A549 (cell line): ENCODE results near the gene MRPL42. TPM values are rescaled to one million over a fixed set of nuclear protein-coding genes. Genes with fewer than 3 reads are reported as not detected.
A peak's percentile ranks its signal among the peaks of the same experiment; 100 is the strongest.

Source experiments
- ATAC-seq, 2 experiments: fragments of 200-7000 bp in 1 of 2; fragments of >200 bp in 1 of 2; cut with Nextera tagmentation in 1 of 2; cut with Tn5 transposase in 1 of 2; 3 replicates each; pipeline versions ENCODE4 v1.8.0 to v1.9.1; 2018 to 2020; ENCODE audit warnings: mild to moderate bottlenecking in 1 of 2, moderate library complexity in 1 of 2
- CTCF ChIA-PET: fragments of 300-600 bp; sonication (Branson Sonifier 250); formaldehyde crosslinking; extraction: SDS; loops from one replicate; lab custom pipeline; 2021; ENCODE audit warnings: antibody characterized with exemption, inconsistent platforms; lab: Yijun Ruan, JAX
- POLR2A ChIA-PET: fragments of 350-600 bp; formaldehyde crosslinking; extraction: SDS; loops from one replicate; lab custom pipeline; 2021; ENCODE audit warnings: antibody characterized with exemption, inconsistent platforms; lab: Yijun Ruan, JAX
- DNase-seq, 2 experiments: peaks; one replicate each; pipeline versions ENCODE4 v3.0.0 to v3.0.0-alpha.2; 2011 to 2016; ENCODE audit warnings: low read depth in 1 of 2, low spot score in 1 of 2
- FAIRE-seq: peaks from 2 replicates; lab custom pipeline; 2011; peaks lifted over from hg19 to GRCh38; lab: Jason Lieb, UNC
- H3K27ac ChIP-seq, 2 experiments: fragments of >200 bp; sonication (Bioruptor Twin); formaldehyde crosslinking; 3 replicates each; pipeline ENCODE4 v1.5.1; 2016 to 2017
- H3K4me1 ChIP-seq: fragments of >200 bp; sonication (Bioruptor Twin); formaldehyde crosslinking; 3 replicates; pipeline ENCODE4 v1.6.1; 2016
- H3K4me2 ChIP-seq: fragments of >200 bp; sonication (Bioruptor Twin); formaldehyde crosslinking; 3 replicates; pipeline ENCODE4 v1.6.1; 2016
- H3K4me3 ChIP-seq: fragments of >200 bp; sonication (Bioruptor Twin); formaldehyde crosslinking; 3 replicates; pipeline ENCODE4 v1.5.1; 2016
- H3K9me3 ChIP-seq: fragments of >200 bp; sonication (Bioruptor Twin); formaldehyde crosslinking; 3 replicates; pipeline ENCODE4 v1.6.1; 2016
- BHLHE40 ChIP-seq: IDR thresholded peaks from 2 replicates; pipeline ENCODE4 v1.6.1; 2012; ENCODE audit warnings: low read depth, low read length, inconsistent platforms
- CHD2 ChIP-seq: fragments of 150-350 bp; IDR thresholded peaks from 2 replicates; pipeline ENCODE4 v1.6.1; 2014; ENCODE audit warnings: low read length; ENCODE audit not compliant: partially characterized antibody
- EHMT2 ChIP-seq: fragments of 200-600 bp; sonication (generic); IDR thresholded peaks from 2 replicates; pipeline ENCODE4 v1.6.1; 2016; ENCODE audit warnings: antibody characterized with exemption, low read depth, mild to moderate bottlenecking, moderate library complexity
- FOSL2 ChIP-seq, 2 experiments: fragments of 450-650 bp in 1 of 2; fragments of >200 bp in 1 of 2; sonication (Bioruptor Twin) in 1 of 2; formaldehyde crosslinking; IDR thresholded peaks; 2 replicates each; pipeline versions ENCODE4 v1.5.0 to v1.6.1; 2016 to 2020; ENCODE audit warnings: mild to moderate bottlenecking in 1 of 2, moderate library complexity in 1 of 2
- FOXS1 ChIP-seq: fragments of 250-450 bp; sonication (Bioruptor Pico); IDR thresholded peaks from 2 replicates; pipeline ENCODE4 v1.5.0; 2020; ENCODE audit warnings: mild to moderate bottlenecking, moderate library complexity
- GATA3 ChIP-seq: IDR thresholded peaks from 2 replicates; pipeline ENCODE4 v1.6.1; 2012; ENCODE audit warnings: borderline replicate concordance
- HDAC2 ChIP-seq: fragments of 200-600 bp; sonication (generic); IDR thresholded peaks from 2 replicates; pipeline ENCODE4 v1.6.1; 2016
- HOXB13 ChIP-seq: fragments of 250-450 bp; sonication (Bioruptor Pico); IDR thresholded peaks from 2 replicates; pipeline ENCODE4 v1.5.0; 2020; ENCODE audit warnings: low read depth, mild to moderate bottlenecking, moderate library complexity
- HOXB5 ChIP-seq: fragments of 250-450 bp; sonication (Bioruptor Pico); IDR thresholded peaks from 2 replicates; pipeline ENCODE4 v1.5.0; 2020; ENCODE audit warnings: mild to moderate bottlenecking, moderate library complexity
- JUN ChIP-seq, 2 experiments: fragments of >200 bp; sonication (Bioruptor Twin); formaldehyde crosslinking; IDR thresholded peaks; 2 replicates in 1 of 2; 3 replicates in 1 of 2; pipeline ENCODE4 v1.6.1; 2016 to 2017
- KDM1A ChIP-seq: fragments of 200-600 bp; sonication (generic); IDR thresholded peaks from 2 replicates; pipeline ENCODE4 v1.6.1; 2016; ENCODE audit warnings: low read depth, mild to moderate bottlenecking
- KDM5A ChIP-seq: fragments of 200-600 bp; sonication (generic); IDR thresholded peaks from 2 replicates; pipeline ENCODE4 v1.6.1; 2016; ENCODE audit warnings: antibody characterized with exemption, mild to moderate bottlenecking
- MYC ChIP-seq: IDR thresholded peaks from 2 replicates; pipeline ENCODE4 v1.6.1; 2012; ENCODE audit warnings: mild to moderate bottlenecking, inconsistent platforms, low read length, improper control_type of control experiment, borderline replicate concordance
- NFE2L2 ChIP-seq: fragments of 150-350 bp; conservative IDR thresholded peaks from 2 replicates; pipeline ENCODE4 v1.6.1; 2014; ENCODE audit warnings: low read length
- POLR2AphosphoS2 ChIP-seq: conservative IDR thresholded peaks from 2 replicates; pipeline ENCODE4 v1.6.1; 2012; ENCODE audit warnings: low read length, improper control_type of control experiment, inconsistent platforms
- REST ChIP-seq: fragments of 200-600 bp; sonication (generic); IDR thresholded peaks from 2 replicates; pipeline ENCODE4 v1.6.1; 2016; ENCODE audit warnings: antibody characterized with exemption, mild to moderate bottlenecking, moderate library complexity
- TP53 ChIP-seq: fragments of 250-450 bp; sonication (Bioruptor Pico); IDR thresholded peaks from 2 replicates; pipeline ENCODE4 v1.5.0; 2021; ENCODE audit warnings: mild to moderate bottlenecking, moderate library complexity
- ZFP36 ChIP-seq: fragments of 450-650 bp; IDR thresholded peaks from 2 replicates; pipeline ENCODE4 v1.6.1; 2014; ENCODE audit warnings: borderline replicate concordance; ENCODE audit not compliant: partially characterized antibody
- WGBS: methylation state at CpG from one replicate; pipeline ENCODE4 v1.1.6; 2017; ENCODE audit errors: missing lambda C conversion rate; 5-methylcytosine and 5-hydroxymethylcytosine counted together
- polyA plus RNA-seq, 4 experiments: library from polyadenylated mRNA; depleted of rRNA in 3 of 4; stranded (reverse); fragments of >200 nt; fragmentation: RNase III in 1 of 4; extraction: RNeasy Plus Mini Kit Qiagen cat#74134 plus additional on column Dnase treatment in 1 of 4; gene quantifications; 2 replicates in 3 of 4; 3 replicates in 1 of 4; pipeline ENCODE4 v1.2.3, GENCODE V29; 2011 to 2017
- TF ChIP-seq, protein P1 (sequence below): IDR thresholded peaks from 2 replicates; pipeline ENCODE4 v1.6.1; 2012; ENCODE audit warnings: low read depth, borderline replicate concordance
- TF ChIP-seq, protein P2 (sequence below): fragments of >200 bp; sonication (Bioruptor Twin); formaldehyde crosslinking; IDR thresholded peaks from 2 replicates; pipeline ENCODE4 v1.6.1; 2016

Gene MRPL42
- polyA plus RNA-seq, 2 of the 4 experiments (the other 2 are of a cell fraction): 73.6 to 201 TPM

DNA sequence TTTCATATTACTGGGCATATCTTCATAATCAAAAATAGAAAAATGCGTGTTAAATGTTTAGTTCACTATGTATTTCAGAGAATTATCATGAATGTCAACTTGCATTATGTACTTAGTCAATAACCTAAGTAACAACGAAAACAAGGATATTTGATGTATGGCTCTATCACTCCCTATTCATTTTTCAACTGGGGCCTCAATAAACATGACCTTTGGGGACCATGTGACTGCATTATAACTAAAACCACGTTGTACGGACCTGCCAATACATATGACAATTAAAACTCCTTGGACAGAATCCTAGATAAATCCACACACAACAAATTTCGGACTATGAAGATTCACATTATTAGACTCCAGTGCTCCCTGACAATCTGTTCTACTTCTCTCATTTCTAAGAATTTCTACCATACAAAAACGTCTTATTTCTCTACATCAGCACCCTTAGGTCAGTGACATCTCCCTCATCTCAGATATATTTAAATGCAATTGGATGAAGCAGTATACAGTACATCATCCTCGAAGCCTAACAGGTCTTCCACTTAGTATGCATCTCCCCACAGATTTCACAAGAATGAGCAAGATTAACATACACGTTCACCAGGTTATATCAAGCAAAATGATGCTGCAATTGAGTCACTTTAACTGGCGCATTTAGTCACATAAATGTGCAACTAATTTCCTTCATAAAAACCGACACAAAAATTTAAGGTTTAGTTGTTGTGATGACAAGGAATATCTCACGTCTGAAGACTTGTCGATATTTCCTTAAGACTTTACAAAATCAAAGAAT lies 27.1 kb upstream of the MRPL42 start:
- 15% methylated on average over 12 of the region's 12 CpGs for WGBS
- peak overlapping the region; percentile 94 to 98 for H3K27ac ChIP-seq
- CTCF ChIA-PET: no interaction called here
- POLR2A ChIA-PET: no interaction called here
- FAIRE-seq (no peak), DNase-seq (peak in 1 of 2 experiments; percentile 10), ATAC-seq (no peak)
- no peaks in the 10 kb centered on the region for H3K9me3 ChIP-seq
- peaks cover 41% of the 10 kb centered on the region for H3K4me1 ChIP-seq
- peak overlapping the region; percentile 99 for H3K4me3 ChIP-seq
- H3K4me2 ChIP-seq: peak overlapping the region; percentile 75
- TF ChIP-seq, protein P1, sequence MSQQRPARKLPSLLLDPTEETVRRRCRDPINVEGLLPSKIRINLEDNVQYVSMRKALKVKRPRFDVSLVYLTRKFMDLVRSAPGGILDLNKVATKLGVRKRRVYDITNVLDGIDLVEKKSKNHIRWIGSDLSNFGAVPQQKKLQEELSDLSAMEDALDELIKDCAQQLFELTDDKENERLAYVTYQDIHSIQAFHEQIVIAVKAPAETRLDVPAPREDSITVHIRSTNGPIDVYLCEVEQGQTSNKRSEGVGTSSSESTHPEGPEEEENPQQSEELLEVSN: no peak
- TF ChIP-seq KDM5A (no peak), NFE2L2 (no peak), REST (no peak), EHMT2 (no peak), ZFP36 (no peak), FOSL2 (IDR thresholded peaks at IDR 0.05) (no peak), FOSL2 (CRISPR knock-in tag; IDR thresholded peaks at IDR 0.05) (no peak), FOXS1 (CRISPR knock-in tag) (no peak)

GRCh38 chr12:93441081-93441616 lies 26.2 kb upstream of the MRPL42 start:
- no peak for TF ChIP-seq HDAC2
- no peak for TF ChIP-seq NFE2L2
- no peak for TF ChIP-seq HOXB13 (CRISPR knock-in tag)
- TF ChIP-seq KDM1A: no peak
- FAIRE-seq: no peak
- Histone ChIP-seq H3K4me2 (peak overlapping the region; percentile 75), H3K27ac (peak overlapping the region; percentile 94 to 98), H3K9me3 (no peaks in the 10 kb centered on the region), H3K4me1 (peaks cover 34% of the 10 kb centered on the region), H3K4me3 (peak overlapping the region; percentile 99)
- WGBS: 0% methylated on average over 7 of the region's 55 CpGs
- peak; percentile 20 to 23 for DNase-seq
- ATAC-seq: peak; percentile 8 to 25; a peak in 2 of 6 replicates
- CTCF ChIA-PET: interaction anchor here (1.5 to 4.9 kb wide), 2 partner anchors 26 to 661 kb away, joined by 5 to 16 read pairs; partner anchors contain the start of gene MRPL42
- POLR2A ChIA-PET: interaction anchor here (1.3 kb wide), 1 partner anchor 26 kb away, joined by 6 read pairs; the partner anchor contains the start of gene MRPL42

DNA sequence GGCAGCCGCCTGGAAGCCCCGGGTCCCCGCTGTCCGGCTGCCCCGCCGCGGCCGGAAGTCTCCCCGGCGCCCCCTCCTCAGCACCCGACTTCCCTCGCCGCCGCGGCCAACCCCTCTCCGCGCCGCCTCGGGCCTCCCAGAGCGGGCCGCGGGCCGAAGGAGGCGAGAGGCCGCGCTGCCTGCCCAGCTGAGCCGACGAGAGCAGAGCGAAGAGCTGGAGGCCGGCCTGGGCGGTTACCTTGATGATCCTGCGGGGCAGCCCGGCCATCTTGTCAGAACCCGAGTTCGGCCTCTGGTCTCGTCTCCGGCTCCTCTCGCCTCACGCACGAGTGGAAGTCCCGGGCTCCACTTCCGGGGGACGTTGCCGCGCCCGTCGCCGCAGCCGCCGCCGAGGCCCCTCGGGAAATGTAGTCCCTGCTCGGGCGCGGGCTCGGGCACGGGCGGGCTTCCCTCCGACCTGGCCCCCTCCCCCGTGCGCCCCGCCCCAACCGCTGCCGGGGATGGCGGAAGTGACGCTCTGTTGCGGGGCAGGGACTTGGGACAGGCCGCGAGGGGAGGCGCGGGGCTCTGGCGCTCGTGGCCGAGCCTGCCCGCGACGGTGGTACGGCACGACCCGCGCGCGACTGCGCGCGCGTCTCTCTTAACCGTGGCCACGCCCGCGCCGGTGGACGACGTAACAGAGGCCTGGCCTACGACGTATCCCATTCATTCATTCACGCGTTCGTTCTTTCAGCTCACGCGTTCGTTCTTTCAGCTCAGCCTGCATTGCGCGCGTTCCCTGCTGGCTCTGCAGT lies 25.5 kb upstream of the MRPL42 start, which contains the start of gene UBE2N:
UBE2N (minus strand) TSS at position 331 of the 794 bp plus-strand sequence; CDS start at position 268, 63 bp downstream.
- 2% methylated on average over 33 of the region's 105 CpGs for WGBS
- peak; percentile 88 to 97 for DNase-seq
- ChIA-PET CTCF (interaction anchor here (1.5 to 4.9 kb wide), 2 partner anchors 25 to 661 kb away, joined by 5 to 16 read pairs; partner anchors contain the start of gene MRPL42), POLR2A (interaction anchor here (0.6 to 1.3 kb wide), 5 partner anchors 26 to 1300 kb away, joined by 4 to 7 read pairs (median 5); partner anchors contain the start of gene MRPL42)
- peak within 1 kb of the TSS; percentile 94 to 98 for H3K27ac ChIP-seq
- peaks cover 32% of the 10 kb centered on the region for H3K4me1 ChIP-seq
- H3K4me2 ChIP-seq: peak within 1 kb of the TSS; percentile 98
- H3K9me3 ChIP-seq: no peaks in the 10 kb centered on the region
- FAIRE-seq: no peak
- peak within 1 kb of the TSS; percentile 99 for H3K4me3 ChIP-seq
- peak; percentile 93 to 94 for ATAC-seq
- TF ChIP-seq GATA3: 0 out of 2 replicates have a peak, but pooled peaks have one; percentile 26
- no peak for TF ChIP-seq HOXB5 (CRISPR knock-in tag)
- TF ChIP-seq EHMT2: no peak
- TF ChIP-seq JUN (IDR thresholded peaks at IDR 0.05): peak; percentile 50 to 82
- no peak for TF ChIP-seq POLR2AphosphoS2
- TF ChIP-seq MYC: peak; percentile 79
- no peak for TF ChIP-seq KDM1A
- TF ChIP-seq CHD2: peak; percentile 66
- TF ChIP-seq, protein P2, sequence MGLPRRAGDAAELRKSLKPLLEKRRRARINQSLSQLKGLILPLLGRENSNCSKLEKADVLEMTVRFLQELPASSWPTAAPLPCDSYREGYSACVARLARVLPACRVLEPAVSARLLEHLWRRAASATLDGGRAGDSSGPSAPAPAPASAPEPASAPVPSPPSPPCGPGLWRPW: no peak
- no peak for TF ChIP-seq TP53
- TF ChIP-seq BHLHE40: peak; percentile 37; the same call in 1 of the 2 replicates
- peak; percentile 64 for TF ChIP-seq REST
